GM23248 (cell line): Measurements from ENCODE around the gene SLC19A1. TPM values are rescaled to one million over a fixed set of nuclear protein-coding genes. Genes with fewer than 3 reads are reported as not detected.
"Not testable (repeated sequence)": the region's sequence is repeated elsewhere in the genome, so short reads cannot be mapped to it uniquely, and the experiment has no call there.

Experiments used
- DNase-seq: peaks from one replicate; pipeline ENCODE4 v3.0.0-alpha.2; 2015
- H2AFZ ChIP-seq: fragments of 200-600 bp; sonication (generic); 2 replicates; pipeline ENCODE4 v1.6.1; 2016; ENCODE audit warnings: antibody characterized with exemption
- H3F3A ChIP-seq: fragments of 200-600 bp; sonication (generic); 2 replicates; pipeline ENCODE4 v1.6.1; 2016; ENCODE audit warnings: mild to moderate bottlenecking, antibody characterized with exemption, mixed run types; ENCODE audit not compliant: insufficient read depth
- H3K27ac ChIP-seq: fragments of 200-600 bp; sonication (generic); 2 replicates; pipeline ENCODE4 v1.5.1; 2016; ENCODE audit warnings: mild to moderate bottlenecking
- H3K27me3 ChIP-seq: fragments of 200-600 bp; sonication (generic); replicated peaks from 2 replicates; pipeline ENCODE4 v1.6.1; 2016; ENCODE audit warnings: mild to moderate bottlenecking; ENCODE audit not compliant: insufficient read depth
- H3K36me3 ChIP-seq: fragments of 200-600 bp; sonication (generic); 2 replicates; pipeline ENCODE4 v1.6.1; 2016; ENCODE audit warnings: low read depth, mild to moderate bottlenecking
- H3K4me1 ChIP-seq: fragments of 200-600 bp; sonication (generic); 2 replicates; pipeline ENCODE4 v1.6.1; 2016; ENCODE audit warnings: mild to moderate bottlenecking; ENCODE audit not compliant: insufficient read depth
- H3K4me2 ChIP-seq: fragments of 200-600 bp; sonication (generic); one replicate; pipeline ENCODE4 v1.6.1; 2016; ENCODE audit warnings: mild to moderate bottlenecking; ENCODE audit not compliant: unreplicated experiment
- H3K4me3 ChIP-seq: fragments of 200-600 bp; sonication (generic); 2 replicates; pipeline ENCODE4 v1.5.1; 2016; ENCODE audit warnings: mild to moderate bottlenecking
- H3K79me2 ChIP-seq: fragments of 200-600 bp; sonication (generic); 2 replicates; pipeline ENCODE4 v1.6.1; 2016; ENCODE audit warnings: mild to moderate bottlenecking; ENCODE audit not compliant: insufficient read depth
- H3K9ac ChIP-seq: fragments of 200-600 bp; sonication (generic); 2 replicates; pipeline ENCODE4 v1.6.1; 2016; ENCODE audit warnings: mild to moderate bottlenecking
- H3K9me2 ChIP-seq: fragments of 200-600 bp; sonication (generic); 2 replicates; pipeline ENCODE4 v1.6.1; 2016; ENCODE audit warnings: mixed run types, mild to moderate bottlenecking, moderate library complexity; ENCODE audit not compliant: insufficient read depth
- H3K9me3 ChIP-seq: fragments of 200-600 bp; sonication (generic); one replicate; pipeline ENCODE4 v1.6.1; 2017; ENCODE audit warnings: low read depth
- H4K20me1 ChIP-seq: fragments of 200-600 bp; sonication (generic); 2 replicates; pipeline ENCODE4 v1.6.0; 2016; ENCODE audit not compliant: insufficient read depth
- EZH2 ChIP-seq: fragments of 200-600 bp; sonication (generic); IDR thresholded peaks from 2 replicates; pipeline ENCODE4 v1.6.1; 2018; ENCODE audit warnings: antibody characterized with exemption, mild to moderate bottlenecking; ENCODE audit not compliant: insufficient read depth, poor library complexity, severe bottlenecking
- EZH2phosphoT487 ChIP-seq: fragments of 200-600 bp; sonication (generic); IDR thresholded peaks from 2 replicates; pipeline ENCODE4 v1.6.1; 2018; ENCODE audit warnings: antibody characterized with exemption, moderate library complexity, mild to moderate bottlenecking, low read depth; ENCODE audit not compliant: insufficient read depth
- WGBS, 2 experiments: methylation state at CpG; one replicate each; pipeline ENCODE4 v1.1.6; 2015 to 2017; ENCODE audit warnings: low lambda C conversion rate in 2 of 2, low coverage in 1 of 2; ENCODE audit errors: missing lambda C conversion rate in 2 of 2; 5-methylcytosine and 5-hydroxymethylcytosine counted together
- in situ Hi-C: fragments of 300-500 bp; cut with MboI; formaldehyde crosslinking; loops from 2 replicates; pipeline ENCODE4 v1.15.0; 2020
- polyA plus RNA-seq: library from polyadenylated mRNA; unstranded; fragments of >200 nt; fragmentation: Nextera tagmentation; extraction: Ambion mirVana; gene quantifications from 2 replicates; pipeline ENCODE4 v1.2.1, GENCODE V29; 2016
- total RNA-seq: library from RNA; depleted of rRNA; stranded (reverse); fragments of >200 nt; shearing (Covaris generic); gene quantifications from 2 replicates; pipeline ENCODE4 v1.2.3, GENCODE V29; 2014

The SLC19A1 gene
- total and polyA plus RNA-seq, 2 experiments from 2014 or later: 7.8 to 8.4 TPM

GRCh38 chr21:45531393-45532215 is 10.6 kb downstream of the SLC19A1 start:
- WGBS, 2 experiments: 97 to 98% methylated on average over 64 to 74 of the region's 76 CpGs
- Histone ChIP-seq H3K27me3 (no peaks in the 10 kb centered on the region), H3K9me3 (no peaks in the 10 kb centered on the region), H3K9ac (no peak overlapping the region), H3K4me3 (no peak overlapping the region), H3K4me1 (no peaks in the 10 kb centered on the region), H3K36me3 (no peaks in the 10 kb centered on the region), H3K9me2 (no peaks in the 10 kb centered on the region), H2AFZ (no peak overlapping the region), H3K79me2 (no peaks in the 10 kb centered on the region), H3F3A (no peaks in the 10 kb centered on the region), H4K20me1 (no peaks in the 10 kb centered on the region), H3K4me2 (no peak overlapping the region), H3K27ac (no peak overlapping the region)
- no peak for DNase-seq
- in situ Hi-C loops: no loop called here
- no peak for TF ChIP-seq EZH2phosphoT487
- no peak for TF ChIP-seq EZH2

DNA sequence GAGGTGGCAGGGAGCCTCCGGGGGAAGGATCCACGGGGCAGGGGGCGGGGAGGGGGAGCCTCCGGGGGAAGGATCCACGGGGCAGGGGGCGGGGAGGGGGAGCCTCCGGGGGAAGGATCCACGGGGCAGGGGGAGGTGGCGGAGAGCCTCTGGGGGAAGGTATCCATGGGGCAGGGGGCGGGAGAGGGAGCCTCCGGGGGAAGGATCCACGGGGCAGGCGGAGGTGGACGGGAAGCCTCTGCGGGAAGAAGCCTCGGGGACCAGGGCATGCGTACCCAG is 11.2 kb downstream of the SLC19A1 start:
- H3K36me3 ChIP-seq: not testable (repeated sequence)

DNA sequence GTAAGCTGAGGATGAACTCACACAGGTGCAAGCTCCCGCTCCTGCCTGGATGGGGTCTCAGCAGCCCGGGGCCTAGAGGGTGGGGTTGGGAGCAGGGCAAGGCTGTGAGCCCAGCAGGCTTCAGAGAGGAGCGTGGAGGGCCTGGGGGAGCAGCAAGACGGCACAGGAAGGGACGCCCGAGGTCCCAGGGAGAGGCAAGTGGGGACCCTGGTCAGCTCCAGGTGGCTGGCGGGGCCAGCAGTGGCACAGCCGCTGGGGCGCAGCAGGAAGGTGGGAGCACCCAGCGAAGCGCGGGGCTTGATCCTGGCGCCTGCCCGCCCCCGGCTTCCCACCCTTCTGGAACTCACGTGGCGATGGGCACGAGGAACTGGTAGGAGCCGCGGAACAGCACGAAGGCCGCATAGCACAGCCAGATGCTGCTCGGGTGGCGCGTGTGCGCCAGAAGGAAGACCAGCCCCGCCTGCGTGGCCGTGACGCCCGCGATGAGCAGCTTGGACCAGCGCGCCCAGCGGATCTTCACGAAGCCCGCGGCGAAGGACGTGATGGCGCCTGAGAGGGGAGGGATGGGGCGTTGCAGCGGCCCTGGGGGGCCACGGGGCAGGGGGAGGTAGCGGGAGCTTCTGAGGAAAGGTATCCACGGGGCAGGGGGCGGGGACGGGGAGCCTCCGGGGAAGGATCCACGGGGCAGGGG is 11.7 kb downstream of the SLC19A1 start:
- H4K20me1 ChIP-seq: no peaks in the 10 kb centered on the region
- H3K9me2 ChIP-seq: no peaks in the 10 kb centered on the region
- H3K79me2 ChIP-seq: no peaks in the 10 kb centered on the region
- no peak overlapping the region for H3K4me3 ChIP-seq
- H3K27ac ChIP-seq: no peak overlapping the region
- H3K9me3 ChIP-seq: no peaks in the 10 kb centered on the region
- no peaks in the 10 kb centered on the region for H3F3A ChIP-seq
- H3K9ac ChIP-seq: no peak overlapping the region
- TF ChIP-seq EZH2phosphoT487 (no peak), EZH2 (no peak)
- no peaks in the 10 kb centered on the region for H3K36me3 ChIP-seq
- in situ Hi-C loops: no loop called here
- H3K27me3 ChIP-seq: no peaks in the 10 kb centered on the region
- no peak overlapping the region for H3K4me2 ChIP-seq
- WGBS, 2 experiments: 96 to 98% methylated on average over 32 to 50 of the region's 50 CpGs
- DNase-seq: no peak
- no peak overlapping the region for H2AFZ ChIP-seq
- no peaks in the 10 kb centered on the region for H3K4me1 ChIP-seq

More for the DNA sequence above, 11.2 kb downstream of the SLC19A1 start:
- H4K20me1 ChIP-seq, H3K9ac ChIP-seq, DNase-seq, H3K4me1 ChIP-seq, H3K4me3 ChIP-seq, H2AFZ ChIP-seq, H3K27me3 ChIP-seq, H3K27ac ChIP-seq, H3F3A ChIP-seq, H3K9me3 ChIP-seq, in situ Hi-C loops, H3K4me2 ChIP-seq, H3K79me2 ChIP-seq, H3K9me2 ChIP-seq: not testable (repeated sequence)
- 97% methylated on average over 16 of the region's 17 CpGs; no CpG with 5 or more reads in 1 of the 2 experiments for WGBS, 2 experiments

DNA sequence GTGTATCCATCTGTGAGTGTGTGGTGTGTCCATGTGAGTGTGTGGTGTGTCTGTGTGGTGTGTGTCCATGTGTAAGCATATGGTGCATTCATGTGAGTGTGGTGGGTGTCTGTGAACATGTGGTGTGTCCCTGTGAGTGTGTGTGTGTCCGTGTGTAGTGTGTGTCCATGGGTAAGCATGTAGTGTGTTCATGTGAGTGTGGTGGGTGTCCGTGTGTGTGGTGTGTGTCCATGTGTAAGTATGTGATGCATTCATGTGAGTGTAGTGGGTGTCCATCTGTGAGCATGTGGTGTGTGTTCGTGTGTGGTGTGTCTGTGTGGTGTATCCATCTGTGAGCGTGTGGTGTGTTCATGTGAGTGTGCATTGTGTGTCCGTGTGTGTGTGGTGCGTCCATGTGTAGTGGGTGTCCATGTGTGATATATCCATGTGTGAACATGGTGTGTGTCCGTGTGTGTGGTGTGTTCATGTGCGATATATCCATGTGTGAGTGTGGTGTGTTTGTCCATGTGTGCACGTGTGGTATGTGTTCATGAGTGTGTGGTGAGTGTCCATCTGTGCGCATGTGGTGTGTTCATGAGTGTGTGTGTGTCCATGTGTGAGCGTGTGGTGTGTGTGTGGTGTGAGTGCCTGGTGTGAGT is 12.3 kb downstream of the SLC19A1 start:
- H3K9ac ChIP-seq: no peak overlapping the region
- no peak overlapping the region for H3K27ac ChIP-seq
- no peaks in the 10 kb centered on the region for H3K9me2 ChIP-seq
- H3K4me2 ChIP-seq: no peak overlapping the region
- H3K9me3 ChIP-seq: no peaks in the 10 kb centered on the region
- no peaks in the 10 kb centered on the region for H3F3A ChIP-seq
- in situ Hi-C loops: no loop called here
- H3K4me3 ChIP-seq: no peak overlapping the region
- no peaks in the 10 kb centered on the region for H3K27me3 ChIP-seq
- no peaks in the 10 kb centered on the region for H4K20me1 ChIP-seq
- H3K79me2 ChIP-seq: no peaks in the 10 kb centered on the region
- no peak overlapping the region for H2AFZ ChIP-seq
- no peaks in the 10 kb centered on the region for H3K36me3 ChIP-seq
- WGBS, 2 experiments: 96 to 97% methylated on average over 10 to 11 of the region's 11 CpGs
- no peaks in the 10 kb centered on the region for H3K4me1 ChIP-seq
- DNase-seq: no peak
- TF ChIP-seq EZH2 (no peak), EZH2phosphoT487 (no peak)
